Lower lobe of right lung (tissue), 2 donors: ENCODE measurements around the gene ASB16. TPM values are rescaled to one million over a fixed set of nuclear protein-coding genes. Genes with fewer than 3 reads are reported as not detected.
A peak's percentile ranks its signal among the peaks of the same experiment; 100 is the strongest.

ENCODE experiments used
- ATAC-seq, 2 donors: fragments of 200-7000 bp; cut with Tn5 transposase; one replicate each; pipeline ENCODE4 v1.9.1; 2020 to 2022; ENCODE audit warnings: mild to moderate bottlenecking in 2 of 2, moderate library complexity in 2 of 2
- DNase-seq: peaks from one replicate; pipeline ENCODE4 v3.0.0-alpha.2; 2020
- H3K27ac ChIP-seq: fragments of 200-600 bp; one replicate; pipeline ENCODE4 v1.8.0; 2022
- H3K27me3 ChIP-seq: fragments of 200-600 bp; one replicate; pipeline ENCODE4 v1.8.0; 2022; ENCODE audit warnings: low read depth
- H3K36me3 ChIP-seq: fragments of 200-600 bp; one replicate; pipeline ENCODE4 v1.8.0; 2022; ENCODE audit warnings: mild to moderate bottlenecking
- H3K4me1 ChIP-seq: fragments of 200-600 bp; one replicate; pipeline ENCODE4 v1.8.0; 2022
- H3K4me3 ChIP-seq: fragments of 200-600 bp; one replicate; pipeline ENCODE4 v1.8.0; 2022; ENCODE audit warnings: mild to moderate bottlenecking
- H3K9me3 ChIP-seq: fragments of 200-600 bp; one replicate; pipeline ENCODE4 v1.8.0; 2022
- CTCF ChIP-seq: fragments of 200-600 bp; IDR thresholded peaks from one replicate; pipeline ENCODE4 v1.8.0; 2022; ENCODE audit warnings: antibody characterized with exemption, mild to moderate bottlenecking
- intact Hi-C: fragments of 100-400 bp; cut with DNase I; formaldehyde crosslinking; loops from one replicate; pipeline ENCODE4 v1.11.0; 2022
- total RNA-seq: library from RNA; stranded (reverse); fragmentation: NEBNext Ultra II Directional; extraction: Animal tissue kit (Norgen Biotek cat#: 25700); gene quantifications from one replicate; pipeline ENCODE4 v1.2.1, GENCODE V29; 2021
- donor health status: DM: no; HTN: yes; CAD: no; lungs with severe emphysema.

Gene ASB16
- total RNA-seq, 1 donor from 2014 or later = not detected

DNA sequence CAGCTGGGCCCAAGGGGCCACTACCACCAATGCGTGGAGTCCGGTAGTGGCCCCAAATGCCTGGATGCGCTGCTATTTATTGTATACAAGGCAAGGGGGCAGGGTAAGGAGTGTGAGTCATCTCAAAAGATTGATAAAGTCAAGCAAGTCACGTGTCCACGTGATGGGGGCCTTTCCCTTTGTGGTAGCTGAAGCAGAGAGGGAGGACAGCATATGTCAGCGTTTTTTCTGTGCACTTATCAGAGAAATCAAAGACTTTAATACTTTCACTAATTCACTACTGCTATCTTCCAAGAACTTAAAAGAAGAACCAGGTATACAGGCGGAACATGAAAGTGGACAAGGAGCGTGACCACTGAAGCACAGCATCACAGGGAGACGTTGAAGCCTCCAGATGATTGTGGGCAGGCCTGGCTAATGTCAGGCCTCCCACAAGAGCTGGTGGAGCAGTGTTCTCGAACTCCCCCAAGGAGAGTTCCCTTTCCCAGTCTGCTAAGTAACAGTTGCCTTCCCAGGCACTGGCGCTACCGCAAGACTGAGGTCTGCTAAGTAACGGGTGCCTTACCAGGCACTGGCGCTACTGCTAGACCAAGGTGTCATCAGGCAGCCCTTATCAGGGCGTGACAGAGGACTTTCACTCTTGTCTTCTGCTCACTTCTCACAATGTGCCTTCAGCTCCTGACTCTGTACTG is 10.8 kb upstream of the ASB16 start:
- H3K4me1 ChIP-seq = no peaks in the 10 kb centered on the region
- intact Hi-C loops = no loop called here
- H3K9me3 ChIP-seq = no peaks in the 10 kb centered on the region
- no peak for DNase-seq
- no peaks in the 10 kb centered on the region for H3K27me3 ChIP-seq
- H3K36me3 ChIP-seq = no peaks in the 10 kb centered on the region
- H3K27ac ChIP-seq = no peak overlapping the region
- H3K4me3 ChIP-seq = no peak overlapping the region
- TF ChIP-seq CTCF = no peak
- no peak for ATAC-seq

GRCh38 chr17:44164476-44164875 is 6.0 kb upstream of the ASB16 start:
- H3K27me3 ChIP-seq = no peaks in the 10 kb centered on the region
- intact Hi-C loops = no loop called here
- no peak for DNase-seq
- no peak for ATAC-seq
- no peaks in the 10 kb centered on the region for H3K9me3 ChIP-seq
- H3K36me3 ChIP-seq = no peaks in the 10 kb centered on the region
- no peak overlapping the region for H3K27ac ChIP-seq
- TF ChIP-seq CTCF = no peak
- H3K4me1 ChIP-seq = peaks cover 4% of the 10 kb centered on the region
- H3K4me3 ChIP-seq = no peak overlapping the region

GRCh38 chr17:44167181-44167861 is 3.2 kb upstream of the ASB16 start:
- intact Hi-C loops = no loop called here

GRCh38 chr17:44170135-44170498 is 387 bp upstream of the ASB16 start:
- H3K4me1 ChIP-seq = peaks cover 13% of the 10 kb centered on the region
- intact Hi-C loops = no loop called here
- DNase-seq = no peak
- ATAC-seq = no peak
- H3K27me3 ChIP-seq = no peaks in the 10 kb centered on the region
- H3K9me3 ChIP-seq = no peaks in the 10 kb centered on the region
- no peak for TF ChIP-seq CTCF
- H3K27ac ChIP-seq = no peak overlapping the region
- no peak overlapping the region for H3K4me3 ChIP-seq
- H3K36me3 ChIP-seq = no peaks in the 10 kb centered on the region

More at GRCh38 chr17:44167181-44167861, 3.2 kb upstream of the ASB16 start:
- Histone ChIP-seq H3K4me3 (no peak overlapping the region), H3K4me1 (peaks cover 13% of the 10 kb centered on the region), H3K9me3 (no peaks in the 10 kb centered on the region), H3K36me3 (no peaks in the 10 kb centered on the region), H3K27me3 (no peaks in the 10 kb centered on the region), H3K27ac (no peak overlapping the region)
- DNase-seq (no peak), ATAC-seq (peak in 1 of 2 donors; percentile 52)
- no peak for TF ChIP-seq CTCF

GRCh38 chr17:44171931-44172455 is 1.5 kb downstream of the ASB16 start:
- Histone ChIP-seq H3K27me3 (no peaks in the 10 kb centered on the region), H3K4me1 (peaks cover 13% of the 10 kb centered on the region), H3K27ac (no peak overlapping the region), H3K4me3 (no peak overlapping the region), H3K36me3 (peaks cover 6% of the 10 kb centered on the region), H3K9me3 (no peaks in the 10 kb centered on the region)
- intact Hi-C loops = no loop called here
- no peak for TF ChIP-seq CTCF
- DNase-seq = no peak
- ATAC-seq = no peak
